ENCODE data around the gene CASP6. TPM values are rescaled to one million over a fixed set of nuclear protein-coding genes. Genes with fewer than 3 reads are reported as not detected.

CASP6 gene
- total RNA-seq (2021; fragmentation: NEBNext Ultra II Directional; extraction: Animal tissue kit (Norgen Biotek cat#: 25700)) (29.5 and 36.4 TPM in 2 replicates), polyA plus RNA-seq (2011; rRNA removed) (21.7 and 35.1 TPM in 2 replicates), polyA minus RNA-seq (2011; rRNA and poly(A)+ RNA removed) (33.5 and 43.2 TPM in 2 replicates)
- polyA plus RNA-seq (2011; cell fraction: cytosol; rRNA removed) = 35.4 TPM
- polyA plus RNA-seq (2011; cell fraction: nucleus; rRNA removed) = 9.7 TPM
- 24.1 to 46.6 TPM (median 32.3 TPM) in 4 replicates for polyA plus RNA-seq (2012, experiment 1 of 2)
- polyA plus RNA-seq (2012, experiment 2 of 2) = 14.9 TPM
- polyA plus RNA-seq (2013, experiment 1 of 2) = 27.1 TPM
- polyA plus RNA-seq (2013, experiment 2 of 2) = 24.7 TPM
- 20.2 TPM for polyA minus RNA-seq (2011; cell fraction: cytosol; rRNA and poly(A)+ RNA removed)
- 10.9 TPM for polyA minus RNA-seq (2011; cell fraction: nucleus; rRNA and poly(A)+ RNA removed)
- long read RNA-seq, experiment 1, transcript CASP6-201 (7 exons, 1,548 nt) = major isoform, 13 of 26 reads
- long read RNA-seq, experiment 1, partial matches to known transcripts = 4 of 26 reads
- long read RNA-seq, experiment 1, other reads (novel, unspliced or antisense) = 6 of 26 reads
- long read RNA-seq, experiment 2, transcript CASP6-201 (7 exons, 1,548 nt) = major isoform, 18 of 25 reads
- long read RNA-seq, experiment 2, partial matches to known transcripts = 4 of 25 reads
- long read RNA-seq, experiment 2, other reads (novel, unspliced or antisense) = 3 of 25 reads

DNA sequence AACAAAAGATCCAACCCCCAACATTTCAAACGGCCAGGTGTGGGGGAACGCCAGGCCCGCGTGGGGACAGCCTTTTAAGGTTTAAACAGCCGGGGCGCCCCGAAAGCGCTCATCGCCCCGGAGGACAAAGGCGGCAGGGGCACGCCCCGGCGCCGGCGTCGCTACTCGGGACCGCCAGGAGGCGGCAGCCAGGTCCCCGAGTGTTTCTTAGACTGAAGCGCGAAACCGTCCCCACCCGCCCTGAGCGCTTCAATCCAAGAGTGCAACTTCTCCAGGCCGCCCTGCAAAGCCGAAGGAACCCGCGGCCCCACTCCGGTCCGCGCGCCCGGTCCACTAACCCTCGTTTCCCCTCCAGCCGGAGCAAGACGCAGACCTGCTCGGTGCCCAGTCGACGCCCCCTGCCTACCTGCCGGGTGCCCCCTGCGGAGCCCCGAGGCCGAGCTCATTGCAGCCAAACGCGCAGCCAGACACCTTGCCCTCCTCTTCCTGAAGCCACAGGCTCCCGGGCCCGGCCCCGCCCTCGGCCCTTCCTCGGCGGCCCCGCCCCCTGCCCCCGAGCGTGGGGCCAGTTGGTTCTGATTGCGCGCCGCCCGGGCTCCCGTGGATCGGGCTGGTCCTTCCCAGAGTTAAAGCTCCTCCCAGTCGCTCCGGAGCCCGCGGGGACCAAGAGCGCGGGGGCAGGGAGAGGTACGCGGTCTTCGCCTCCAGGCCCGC is at the start of gene CASP6:
Gene CASP6 (minus strand): TSS at position 496 of the 714 bp plus-strand sequence. CDS start 50 bp downstream, at position 446.
- H2BK5ac ChIP-seq (ENCODE audit: low read depth, low read length) = peak within 1 kb of the TSS; percentile 77; the same call in 1 of the 2 replicates
- peak within 1 kb of the TSS; percentile 77 for H3K56ac ChIP-seq (replicated peaks; ENCODE audit: insufficient read length, low read depth, low read length)
- H2AFZ ChIP-seq (ENCODE audit: low read length) = peak within 1 kb of the TSS; percentile 63; the same call in 1 of the 2 replicates
- peaks cover 0 to 6% (median 4%) of the 10 kb centered on the region in 4 experiments for H3K4me1 ChIP-seq (replicated peaks in 1 of 4; ENCODE audit: control insufficient read depth in 3 of 4, insufficient read depth in 4 of 4, low read length in 3 of 4)
- peak within 1 kb of the TSS; percentile 86 for H3K18ac ChIP-seq (ENCODE audit: extremely low read depth, low read length)
- ChIA-PET POLR2A (ENCODE audit: partially characterized antibody) (interaction anchor here (0.6 to 1.9 kb wide), 18 partner anchors 11 to 283 kb away, joined by 3 to 10 read pairs (median 3); partner anchors contain the start of gene GAR1), CTCF (ENCODE audit: partially characterized antibody) (interaction anchor here (0.7 to 2.6 kb wide), 14 partner anchors 10 to 346 kb away, joined by 3 to 9 read pairs (median 3); partner anchors contain the start of genes CFI and MCUB)
- peak within 1 kb of the TSS; percentile 68 to 85 (median 76) for H3K4me3 ChIP-seq (ENCODE audit: extremely low read depth in 1 of 4, insufficient read depth in 2 of 4, low read depth in 3 of 4, low read length in 4 of 4)
- no peaks in the 10 kb centered on the region for H4K20me1 ChIP-seq (replicated peaks in 1 of 2; ENCODE audit: control insufficient read depth in 1 of 2, insufficient read depth in 2 of 2, low read length in 2 of 2)
- peak within 1 kb of the TSS; percentile 64 to 96 (median 83) for H3K9ac ChIP-seq (replicated peaks in 1 of 4; ENCODE audit: extremely low read depth in 1 of 4, low read depth in 3 of 4, low read length in 3 of 4)
- no peak for FAIRE-seq
- H3K9me3 ChIP-seq (ENCODE audit: insufficient read depth in 2 of 2, low read depth in 1 of 2, low read length in 1 of 2) = no peaks in the 10 kb centered on the region
- H3K23me2 ChIP-seq (ENCODE audit: low read depth, low read length) = peaks cover 10% of the 10 kb centered on the region; the same call in 1 of the 2 replicates
- H3K23ac ChIP-seq (ENCODE audit: insufficient read length) = no peak within 1 kb of the TSS
- no peaks in the 10 kb centered on the region for H3K27me3 ChIP-seq (replicated peaks in 1 of 4; ENCODE audit: control insufficient read depth in 3 of 4, extremely low read depth in 1 of 4, insufficient read depth in 3 of 4, low read length in 3 of 4)
- no peak within 1 kb of the TSS; the same call in 1 of the 2 replicates for H2AK5ac ChIP-seq (ENCODE audit: low read depth, low read length)
- H3K4ac ChIP-seq (replicated peaks; ENCODE audit: insufficient read length, low read depth, low read length) = no peak within 1 kb of the TSS
- no peaks in the 10 kb centered on the region for H3K79me1 ChIP-seq (ENCODE audit: low read depth, low read length)
- peak within 1 kb of the TSS; percentile 68 to 77 for H3K4me2 ChIP-seq (ENCODE audit: insufficient read depth in 1 of 2, low read depth in 2 of 2, low read length in 2 of 2)
- peaks cover 0 to 5% (median under 1%) of the 10 kb centered on the region in 4 experiments; a peak in 3 of 8 replicates for H3K36me3 ChIP-seq (ENCODE audit: control insufficient read depth in 2 of 4, insufficient read depth in 4 of 4, low read length in 3 of 4)
- peak within 1 kb of the TSS; percentile 60 for H4K5ac ChIP-seq (ENCODE audit: insufficient read length, low read depth, low read length)
- H4K91ac ChIP-seq (replicated peaks; ENCODE audit: insufficient read length, low read length) = peak within 1 kb of the TSS; percentile 19
- peaks cover 0 to 16% of the 10 kb centered on the region in 2 experiments; a peak in 2 of 4 replicates for H3K79me2 ChIP-seq (ENCODE audit: control insufficient read depth in 1 of 2, insufficient read depth in 2 of 2, low read length in 2 of 2)
- WGBS, 2 experiments (ENCODE audit: extremely low coverage in 1 of 2, insufficient coverage in 1 of 2, insufficient read length in 1 of 2, insufficient replicate concordance in 2 of 2, low coverage in 1 of 2, low lambda C conversion rate in 2 of 2, missing lambda C conversion rate in 1 of 2) = 1% methylated on average over 48 of the region's 72 CpGs; no CpG with 5 or more reads in 1 of the 2 experiments
- no peak within 1 kb of the TSS for H2BK20ac ChIP-seq (ENCODE audit: low read length)
- H2BK12ac ChIP-seq (ENCODE audit: low read depth, low read length) = peak within 1 kb of the TSS; percentile 46; the same call in 1 of the 2 replicates
- H2BK120ac ChIP-seq (replicated peaks; ENCODE audit: low read depth, low read length) = no peak within 1 kb of the TSS
- DNase-seq (ENCODE audit: low read depth in 1 of 2, low spot score in 2 of 2) = peak; percentile 49 to 90
- peak within 1 kb of the TSS; percentile 93 for H4K8ac ChIP-seq (ENCODE audit: extremely low read depth, insufficient read depth, low read length)
- no peak within 1 kb of the TSS for H3K14ac ChIP-seq (ENCODE audit: insufficient read length)
- peak within 1 kb of the TSS; percentile 64 for H3K27ac ChIP-seq (ENCODE audit: low read depth, low read length)
- no peak within 1 kb of the TSS for H2BK15ac ChIP-seq (ENCODE audit: low read length)
- no peak for TF ChIP-seq EP300 (IDR thresholded peaks at IDR 0.05; ENCODE audit: borderline replicate concordance in 1 of 2, low read depth in 2 of 2, low read length in 2 of 2)
- TF ChIP-seq RNF2 (IDR thresholded peaks at IDR 0.05; ENCODE audit: borderline replicate concordance, low read depth, low read length, missing control alignments, poor library complexity, severe bottlenecking) = no peak
- no peak for TF ChIP-seq SIX5 (IDR thresholded peaks at IDR 0.05; ENCODE audit: low read depth, low read length)
- no peak for TF ChIP-seq TCF12 (IDR thresholded peaks at IDR 0.05; ENCODE audit: low read depth, low read length)
- no peak for TF ChIP-seq NANOG (IDR thresholded peaks at IDR 0.05; ENCODE audit: insufficient read depth, low read depth, low read length, poor library complexity, severe bottlenecking)
- TF ChIP-seq BRCA1 (IDR thresholded peaks at IDR 0.05; ENCODE audit: low read depth, low read length) = no peak
- TF ChIP-seq SIRT6 (IDR thresholded peaks at IDR 0.05; ENCODE audit: low read length) = no peak
- no peak for TF ChIP-seq RFX5 (IDR thresholded peaks at IDR 0.05; ENCODE audit: borderline replicate concordance, low read depth, low read length)
